HG02610 (cell line): ENCODE data around the gene NCK2.

Experiments
- ATAC-seq: cut with Tn5 transposase; IDR thresholded peaks from one replicate; pipeline ENCODE4 v1.9.1; 2021; ENCODE audit warnings: mild to moderate bottlenecking, moderate library complexity; ENCODE audit not compliant: unreplicated experiment

Gene NCK2

GRCh38 chr2:105774781-105775337 lies 30.1 kb downstream of the NCK2 start:
- ATAC-seq: no peak

- peak; percentile 77 for ATAC-seq
These were observed 31.3 kb downstream of the NCK2 start for GRCh38 chr2:105775809-105776559.

GRCh38 chr2:105776560-105776928 lies 31.8 kb downstream of the NCK2 start:
- no peak for ATAC-seq

GRCh38 chr2:105777031-105777482 lies 32.3 kb downstream of the NCK2 start:
- ATAC-seq: no peak

GRCh38 chr2:105777506-105778055 lies 32.9 kb downstream of the NCK2 start:
- ATAC-seq: no peak

GRCh38 chr2:105778080-105778607 lies 33.4 kb downstream of the NCK2 start:
- no peak for ATAC-seq

- ATAC-seq: no peak
These were observed 34.7 kb downstream of the NCK2 start for GRCh38 chr2:105779394-105779793.

GRCh38 chr2:105780606-105781005 lies 35.9 kb downstream of the NCK2 start:
- no peak for ATAC-seq

GRCh38 chr2:105781274-105781978 lies 36.7 kb downstream of the NCK2 start:
- no peak for ATAC-seq

- no peak for ATAC-seq
These were observed 37.4 kb downstream of the NCK2 start for GRCh38 chr2:105782123-105782522.

- no peak for ATAC-seq
These were observed 37.9 kb downstream of the NCK2 start for GRCh38 chr2:105782646-105783045.

- no peak for ATAC-seq
These were observed 38.5 kb downstream of the NCK2 start for GRCh38 chr2:105783151-105783738.

- no peak for ATAC-seq
These were observed 39.3 kb downstream of the NCK2 start for GRCh38 chr2:105783972-105784371.

GRCh38 chr2:105784589-105784988 lies 39.9 kb downstream of the NCK2 start:
- no peak for ATAC-seq

GRCh38 chr2:105785095-105785847 lies 40.6 kb downstream of the NCK2 start:
- ATAC-seq: no peak

GRCh38 chr2:105786231-105787230 lies 41.8 kb downstream of the NCK2 start:
- ATAC-seq: peak; percentile 28

GRCh38 chr2:105787376-105788318 lies 42.9 kb downstream of the NCK2 start:
- no peak for ATAC-seq

- ATAC-seq: no peak
These were observed 44.1 kb downstream of the NCK2 start for GRCh38 chr2:105788670-105789290.
